HEK293T (cell line): ENCODE results near the gene LYZL4.

Source experiments
- BHLHE40 ChIP-seq: fragments of 450-650 bp; IDR thresholded peaks from 2 replicates; pipeline ENCODE4 v1.6.1; 2016; ENCODE audit warnings: mild to moderate bottlenecking, moderate library complexity, borderline replicate concordance
- ELF4 ChIP-seq: fragments of 450-650 bp; IDR thresholded peaks from 2 replicates; pipeline ENCODE4 v1.6.1; 2017; ENCODE audit warnings: antibody characterized with exemption
- FOXA1 ChIP-seq: fragments of 450-650 bp; IDR thresholded peaks from 2 replicates; pipeline ENCODE4 v1.6.1; 2016; ENCODE audit warnings: mild to moderate bottlenecking
- FOXK2 ChIP-seq: fragments of 450-650 bp; IDR thresholded peaks from 2 replicates; pipeline ENCODE4 v1.6.1; 2016; ENCODE audit warnings: mild to moderate bottlenecking
- FOXM1 ChIP-seq: fragments of 450-650 bp; IDR thresholded peaks from 2 replicates; pipeline ENCODE4 v1.6.1; 2017; ENCODE audit warnings: mild to moderate bottlenecking, borderline replicate concordance
- NFRKB ChIP-seq: fragments of 450-650 bp; IDR thresholded peaks from 2 replicates; pipeline ENCODE4 v1.6.1; 2016; ENCODE audit warnings: mild to moderate bottlenecking, moderate library complexity

DNA sequence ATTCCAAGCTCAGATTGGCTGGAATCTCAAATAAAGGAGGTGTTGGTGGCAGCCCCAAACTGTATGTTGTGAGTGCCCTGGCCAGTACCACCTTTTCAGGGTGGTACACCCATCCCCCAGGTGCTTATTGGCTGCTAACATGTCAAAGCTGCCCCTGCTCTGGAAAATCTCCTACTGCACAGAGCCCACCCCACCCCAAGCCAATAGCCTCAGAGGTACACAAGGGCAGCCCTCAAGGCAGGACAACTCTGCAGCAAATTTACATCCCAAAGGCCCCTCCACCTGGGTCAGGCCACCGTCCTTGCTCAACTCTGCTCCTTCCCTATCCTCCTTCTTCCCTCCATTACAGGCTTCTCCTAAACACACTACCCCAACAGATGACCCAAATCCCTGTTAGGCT, 37.1 kb upstream of the LYZL4 start:
- TF ChIP-seq BHLHE40 (no peak), NFRKB (no peak), FOXK2 (no peak), FOXA1 (no peak), ELF4 (no peak), FOXM1 (no peak)
